Endothelial cell of umbilical vein (primary cell): ENCODE results near the gene RAPH1.

ENCODE experiments used
- FOS ChIP-seq: IDR thresholded peaks from 2 replicates; pipeline ENCODE4 v1.6.1; 2011; ENCODE audit warnings: mild to moderate bottlenecking, low read length, moderate library complexity, borderline replicate concordance; ENCODE audit not compliant: insufficient read depth
- JUN ChIP-seq: IDR thresholded peaks from 2 replicates; pipeline ENCODE4 v1.6.1; 2011; ENCODE audit warnings: borderline replicate concordance, low read depth; ENCODE audit not compliant: insufficient read length, insufficient read depth
- MYC ChIP-seq: IDR thresholded peaks from one replicate; pipeline ENCODE4 v1.6.1; 2011; ENCODE audit warnings: mild to moderate bottlenecking, low read depth, low read length
- POLR2A ChIP-seq: IDR thresholded peaks from 2 replicates; pipeline ENCODE4 v1.6.1; 2012; ENCODE audit warnings: low read depth, mild to moderate bottlenecking, control low read depth, low read length
- POLR2AphosphoS5 ChIP-seq: IDR thresholded peaks from 2 replicates; pipeline ENCODE4 v1.6.1; 2012; ENCODE audit warnings: low read depth, mild to moderate bottlenecking, control low read depth, low read length, moderate library complexity; ENCODE audit not compliant: insufficient read depth
- TF ChIP-seq, protein P1 (sequence below), 2 donors: IDR thresholded peaks; 1 replicate in 1 of 2; 2 replicates in 1 of 2; pipeline ENCODE4 v1.5.1; 2011; ENCODE audit warnings: low read length in 2 of 2, mild to moderate bottlenecking in 2 of 2, moderate library complexity in 2 of 2, control low read depth in 1 of 2, inconsistent platforms in 1 of 2, low read depth in 1 of 2; ENCODE audit not compliant: insufficient read depth in 1 of 2; ENCODE audit errors: extremely low read depth in 1 of 2

DNA sequence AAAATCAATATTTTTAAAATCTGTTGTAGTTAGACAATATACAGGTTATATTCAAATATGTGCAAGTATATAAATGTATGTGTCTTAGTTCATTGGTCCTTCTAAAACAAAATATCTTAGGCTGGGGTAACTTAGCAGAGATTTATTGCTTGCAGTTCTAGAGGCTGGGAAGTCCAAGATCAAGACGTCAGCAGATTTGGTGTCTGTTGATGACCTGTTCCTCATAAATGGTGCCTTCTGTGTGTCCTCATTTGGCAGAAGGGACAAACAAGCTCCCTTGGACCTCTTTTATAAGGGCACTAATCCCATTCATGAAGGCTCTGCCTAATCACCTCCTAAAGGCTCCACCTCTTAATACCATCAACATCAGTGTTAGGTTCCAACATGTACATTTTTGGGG is 175.7 kb downstream of the RAPH1 start:
- TF ChIP-seq FOS (no peak), MYC (no peak), POLR2AphosphoS5 (no peak), JUN (no peak), POLR2A (no peak)
- TF ChIP-seq, protein P1, sequence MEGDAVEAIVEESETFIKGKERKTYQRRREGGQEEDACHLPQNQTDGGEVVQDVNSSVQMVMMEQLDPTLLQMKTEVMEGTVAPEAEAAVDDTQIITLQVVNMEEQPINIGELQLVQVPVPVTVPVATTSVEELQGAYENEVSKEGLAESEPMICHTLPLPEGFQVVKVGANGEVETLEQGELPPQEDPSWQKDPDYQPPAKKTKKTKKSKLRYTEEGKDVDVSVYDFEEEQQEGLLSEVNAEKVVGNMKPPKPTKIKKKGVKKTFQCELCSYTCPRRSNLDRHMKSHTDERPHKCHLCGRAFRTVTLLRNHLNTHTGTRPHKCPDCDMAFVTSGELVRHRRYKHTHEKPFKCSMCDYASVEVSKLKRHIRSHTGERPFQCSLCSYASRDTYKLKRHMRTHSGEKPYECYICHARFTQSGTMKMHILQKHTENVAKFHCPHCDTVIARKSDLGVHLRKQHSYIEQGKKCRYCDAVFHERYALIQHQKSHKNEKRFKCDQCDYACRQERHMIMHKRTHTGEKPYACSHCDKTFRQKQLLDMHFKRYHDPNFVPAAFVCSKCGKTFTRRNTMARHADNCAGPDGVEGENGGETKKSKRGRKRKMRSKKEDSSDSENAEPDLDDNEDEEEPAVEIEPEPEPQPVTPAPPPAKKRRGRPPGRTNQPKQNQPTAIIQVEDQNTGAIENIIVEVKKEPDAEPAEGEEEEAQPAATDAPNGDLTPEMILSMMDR (IDR thresholded peaks at IDR 0.05; ENCODE audit: extremely low read depth in 1 of 2, insufficient read depth in 1 of 2, low read depth in 1 of 2, low read length in 2 of 2) = no peak
